Tibial nerve (tissue), 4 donors: ENCODE data around the gene DNLZ.

Source experiments
- CTCF ChIP-seq, 5 experiments: fragments of 200-600 bp in 3 of 5; fragments of 450-650 bp in 2 of 5; sonication (generic) in 3 of 5; IDR thresholded peaks; one replicate each; pipeline ENCODE4 v1.5.1; 2016 to 2019; ENCODE audit warnings: antibody characterized with exemption in 5 of 5, mild to moderate bottlenecking in 3 of 5, moderate library complexity in 2 of 5
- EP300 ChIP-seq, 2 donors: sonication (generic); formaldehyde crosslinking; IDR thresholded peaks; one replicate each; pipeline ENCODE4 v1.6.1; 2017; ENCODE audit warnings: antibody characterized with exemption in 2 of 2, mild to moderate bottlenecking in 1 of 2

GRCh38 chr9:136313111-136314055 is 50.2 kb downstream of the DNLZ start:
- TF ChIP-seq CTCF (IDR thresholded peaks at IDR 0.05) (no peak), EP300 (IDR thresholded peaks at IDR 0.05) (no peak)
